GM20431 (cell line): ENCODE results near the gene DGKH.
"Not testable (repeated sequence)": the region's sequence is repeated elsewhere in the genome, so short reads cannot be mapped to it uniquely, and the experiment has no call there.

Source experiments
- in situ Hi-C: fragments of 300-500 bp; cut with MseI, MboI; formaldehyde crosslinking; loops from one replicate; pipeline ENCODE4 v1.15.0; 2020; ENCODE audit warnings: low sequenced_read_pairs; ENCODE audit not compliant: unreplicated experiment

Gene DGKH

GRCh38 chr13:42108217-42108616, 59.8 kb downstream of the DGKH start:
- in situ Hi-C loops, result loop anchor here (25.0 kb wide), 1 partner anchor 446 kb away; no protein-coding TSS in a partner anchor

GRCh38 chr13:42109957-42110356, 61.5 kb downstream of the DGKH start:
- in situ Hi-C loops, result loop anchor here (25.0 kb wide), 1 partner anchor 448 kb away; no protein-coding TSS in a partner anchor

GRCh38 chr13:42110410-42111155, 62.1 kb downstream of the DGKH start:
- in situ Hi-C loops, result loop anchor here (25.0 kb wide), 1 partner anchor 448 kb away; no protein-coding TSS in a partner anchor

GRCh38 chr13:42112864-42113263, 64.4 kb downstream of the DGKH start:
- in situ Hi-C loops, result loop anchor here (25.0 kb wide), 1 partner anchor 451 kb away; no protein-coding TSS in a partner anchor

GRCh38 chr13:42113478-42113877, 65.0 kb downstream of the DGKH start:
- in situ Hi-C loops, result loop anchor here (25.0 kb wide), 1 partner anchor 451 kb away; no protein-coding TSS in a partner anchor

GRCh38 chr13:42114278-42114677, 65.8 kb downstream of the DGKH start:
- in situ Hi-C loops, result loop anchor here (25.0 kb wide), 1 partner anchor 452 kb away; no protein-coding TSS in a partner anchor

GRCh38 chr13:42114912-42115311, 66.5 kb downstream of the DGKH start:
- in situ Hi-C loops, result loop anchor here (25.0 kb wide), 1 partner anchor 453 kb away; no protein-coding TSS in a partner anchor

GRCh38 chr13:42116225-42116624, 67.8 kb downstream of the DGKH start:
- in situ Hi-C loops, result loop anchor here (25.0 kb wide), 1 partner anchor 454 kb away; no protein-coding TSS in a partner anchor

- in situ Hi-C loops, result loop anchor here (25.0 kb wide), 1 partner anchor 457 kb away; no protein-coding TSS in a partner anchor
These were observed 70.6 kb downstream of the DGKH start for GRCh38 chr13:42119041-42119440.

GRCh38 chr13:42119875-42120274, 71.4 kb downstream of the DGKH start:
- in situ Hi-C loops, result loop anchor here (25.0 kb wide), 1 partner anchor 458 kb away; no protein-coding TSS in a partner anchor

GRCh38 chr13:42123600-42123999, 75.2 kb downstream of the DGKH start:
- in situ Hi-C loops, result loop anchor here (25.0 kb wide), 1 partner anchor 461 kb away; no protein-coding TSS in a partner anchor

- in situ Hi-C loops, result no loop called here
These were observed 76.6 kb downstream of the DGKH start for GRCh38 chr13:42125046-42125445.

- in situ Hi-C loops, result no loop called here
These were observed 78.6 kb downstream of the DGKH start for GRCh38 chr13:42127047-42127446.

GRCh38 chr13:42129033-42129432, 80.6 kb downstream of the DGKH start:
- in situ Hi-C loops, result no loop called here

GRCh38 chr13:42136518-42136917, 88.1 kb downstream of the DGKH start:
- in situ Hi-C loops, result no loop called here

GRCh38 chr13:42137856-42138537, 89.5 kb downstream of the DGKH start:
- in situ Hi-C loops, result no loop called here

- in situ Hi-C loops, result no loop called here
These were observed 92.0 kb downstream of the DGKH start for GRCh38 chr13:42140494-42140893.

GRCh38 chr13:42141052-42141451, 92.6 kb downstream of the DGKH start:
- in situ Hi-C loops, result not testable (repeated sequence)

GRCh38 chr13:42146359-42146758, 97.9 kb downstream of the DGKH start:
- in situ Hi-C loops, result no loop called here

- in situ Hi-C loops, result no loop called here
These were observed 100.1 kb downstream of the DGKH start for GRCh38 chr13:42148538-42148937.

- in situ Hi-C loops, result no loop called here
These were observed 100.7 kb downstream of the DGKH start for GRCh38 chr13:42149136-42149535.
